Islet precursor cell (in vitro differentiated cells): ENCODE results near the gene ANKH.
A peak's percentile ranks its signal among the peaks of the same experiment; 100 is the strongest.
"Not testable (repeated sequence)": the region's sequence is repeated elsewhere in the genome, so short reads cannot be mapped to it uniquely, and the experiment has no call there.

Source experiments
- DNase-seq: peaks from one replicate; pipeline ENCODE4 v3.0.0-alpha.2; 2018

The ANKH gene

DNA sequence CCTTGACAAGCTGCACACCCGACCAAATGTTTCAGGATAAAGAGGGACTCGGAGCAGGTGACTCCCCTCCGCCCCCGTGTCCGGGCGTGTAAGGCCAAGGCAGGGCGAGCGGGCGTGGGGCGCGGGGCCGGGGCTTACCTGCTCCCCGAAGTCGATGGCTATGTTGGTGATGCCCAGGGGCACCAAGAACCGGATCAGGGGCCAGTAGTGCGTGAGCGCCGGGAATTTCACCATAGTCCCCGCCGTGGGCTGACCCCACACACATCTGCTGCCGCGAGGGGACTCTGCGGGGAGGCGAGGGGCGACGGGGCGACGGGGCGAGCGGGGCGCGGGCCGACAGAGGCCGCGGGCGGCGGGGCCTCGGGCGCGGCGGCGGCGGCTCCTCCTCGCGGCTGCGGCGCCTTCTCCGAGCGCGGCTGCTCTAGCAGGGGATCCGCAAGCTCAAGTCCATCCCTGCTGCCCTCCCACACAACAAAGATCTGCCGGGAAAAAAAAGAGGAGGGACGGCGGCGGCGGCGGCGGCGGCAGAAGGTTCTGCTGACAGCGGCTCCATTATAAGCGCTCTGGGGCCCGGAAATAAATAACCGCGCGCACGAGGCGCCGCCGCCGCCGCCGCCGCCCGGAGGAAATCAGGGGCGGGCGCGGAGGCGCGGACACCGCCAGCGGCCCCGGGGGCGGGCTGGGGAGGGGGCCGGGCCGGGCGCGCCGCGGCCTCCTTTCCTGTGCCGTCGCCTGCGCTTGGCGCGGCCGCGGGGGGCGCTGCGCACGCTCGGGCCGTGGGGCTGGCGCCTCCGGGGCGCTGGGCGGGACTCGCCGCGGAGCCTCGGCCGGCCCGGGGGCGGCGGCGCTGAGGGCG lies at the start of gene ANKH:
Gene ANKH (minus strand): TSS at position 565 of the 856 bp plus-strand sequence. CDS start 331 bp downstream, at position 234.
- peak; percentile 89 for DNase-seq

GRCh38 chr5:14920121-14920520 lies 48.5 kb upstream of the ANKH start:
- DNase-seq, result no peak

DNA sequence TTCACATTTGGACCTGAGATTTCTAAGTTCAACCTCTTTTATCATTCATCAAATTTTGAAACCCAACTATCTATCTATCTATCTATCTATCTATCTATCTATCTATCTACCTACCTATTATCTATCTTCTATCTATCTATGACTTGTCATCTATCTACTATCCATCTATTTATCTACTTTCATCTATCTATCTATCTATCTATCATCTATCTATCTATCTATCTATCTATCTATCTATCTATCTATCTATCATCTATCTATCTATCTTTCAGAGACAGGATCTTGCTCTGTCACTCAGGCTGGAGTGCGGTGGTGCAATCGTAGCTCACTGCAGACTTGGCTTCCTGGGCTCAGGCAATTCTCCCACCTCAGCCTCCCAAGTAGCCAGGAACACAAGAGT lies 47.5 kb upstream of the ANKH start:
- not testable (repeated sequence) for DNase-seq

DNA sequence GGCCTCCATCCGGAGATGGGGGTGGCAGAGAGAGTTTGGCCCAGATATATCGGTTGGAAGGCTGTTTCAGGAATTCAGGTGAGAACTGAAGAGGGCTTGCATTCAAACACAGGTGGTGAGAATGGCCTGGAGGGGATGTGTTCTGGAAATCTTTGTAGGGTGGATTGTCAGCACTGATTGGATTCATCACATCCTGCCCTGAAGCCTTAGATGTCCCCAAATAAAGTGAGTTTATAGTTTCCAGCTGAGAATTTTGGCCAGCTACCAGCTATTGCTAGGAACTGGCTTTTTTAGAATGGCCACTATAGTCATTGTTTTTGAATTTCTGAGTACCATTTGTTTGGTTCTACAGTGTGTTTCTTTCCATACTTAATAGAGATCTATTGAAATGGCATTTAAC lies 46.1 kb upstream of the ANKH start:
- DNase-seq, result no peak

- no peak for DNase-seq
These were observed 43.8 kb upstream of the ANKH start for GRCh38 chr5:14915291-14915952.

- DNase-seq, result no peak
These were observed 43.2 kb upstream of the ANKH start for GRCh38 chr5:14914623-14915260.

DNA sequence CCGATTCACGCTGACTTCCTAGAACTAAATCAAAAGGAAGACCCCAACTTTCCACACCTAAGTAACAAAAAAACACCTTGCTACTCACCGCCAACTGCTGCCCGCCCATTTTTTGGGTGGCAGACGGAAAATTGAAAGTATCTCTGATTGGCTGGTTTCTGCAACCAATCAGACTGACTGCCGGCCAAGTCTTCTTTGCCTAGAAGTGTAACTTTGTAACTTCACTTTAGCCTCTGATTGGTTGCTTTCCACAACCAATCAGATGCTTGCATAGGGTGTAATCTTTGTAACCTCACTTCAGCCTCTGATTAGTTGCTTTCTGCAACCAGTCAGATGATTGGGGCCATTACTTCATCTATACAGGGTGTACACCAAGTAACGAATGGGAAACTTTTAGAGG lies 42.6 kb upstream of the ANKH start:
- DNase-seq, result no peak

DNA sequence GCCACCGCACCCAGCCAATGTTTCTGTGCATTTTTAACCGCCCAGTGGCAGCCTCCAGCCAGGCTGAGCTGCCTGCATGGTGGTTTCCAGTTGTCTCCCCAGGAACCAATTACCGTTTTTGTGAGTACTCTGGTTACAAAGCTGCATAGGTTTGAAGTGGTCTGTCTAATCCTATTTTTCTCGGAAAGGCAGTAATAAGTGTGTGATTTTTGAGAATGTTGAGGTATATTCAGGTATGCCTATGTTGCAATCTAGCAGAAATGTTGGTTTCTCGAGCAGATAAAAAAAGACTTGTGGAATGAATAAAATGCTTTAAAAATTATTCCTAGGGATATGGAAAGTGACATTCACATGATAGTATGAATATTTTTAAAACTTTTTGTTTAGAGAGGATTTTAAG lies 41.5 kb upstream of the ANKH start:
- no peak for DNase-seq

DNA sequence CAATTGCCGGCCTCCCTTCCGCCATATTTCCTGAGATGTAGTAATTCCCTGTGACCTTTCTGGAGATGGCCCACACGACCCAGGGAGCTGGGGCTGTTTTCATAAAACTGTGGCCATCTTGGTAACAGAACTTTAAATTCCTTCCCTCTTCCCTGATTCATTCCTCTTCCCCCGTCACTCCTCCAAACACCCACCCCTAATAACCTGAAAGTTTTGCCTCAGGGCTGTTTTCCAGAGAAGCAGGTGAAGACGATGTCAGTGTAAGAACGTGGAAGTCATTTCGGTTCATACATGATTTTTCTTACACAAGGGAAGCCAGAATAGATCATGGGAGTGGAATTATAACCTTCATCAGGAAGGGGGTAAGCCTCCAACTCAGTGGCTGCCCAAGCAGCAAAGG lies 40.6 kb upstream of the ANKH start:
- no peak for DNase-seq

GRCh38 chr5:14909369-14909768 lies 37.8 kb upstream of the ANKH start:
- DNase-seq, result no peak

DNA sequence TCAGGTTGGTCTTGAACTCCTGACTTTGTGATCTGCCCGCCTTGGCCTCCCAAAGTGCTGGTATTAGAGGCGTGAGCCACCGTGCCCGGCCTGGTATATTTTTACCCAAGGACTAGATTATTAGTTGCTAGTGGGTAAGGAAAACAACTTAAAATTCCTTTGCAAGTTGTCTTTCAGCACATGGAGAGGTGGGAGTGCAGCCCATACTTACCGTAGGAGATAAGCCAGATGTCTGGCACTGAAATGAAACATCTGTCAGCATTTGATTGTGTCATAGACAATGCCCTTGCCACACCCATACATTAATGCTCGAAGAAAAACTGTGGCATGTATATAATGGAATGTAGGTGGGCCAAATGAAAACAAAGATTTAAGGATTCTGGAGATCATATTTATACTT lies 36.6 kb upstream of the ANKH start:
- no peak for DNase-seq

DNA sequence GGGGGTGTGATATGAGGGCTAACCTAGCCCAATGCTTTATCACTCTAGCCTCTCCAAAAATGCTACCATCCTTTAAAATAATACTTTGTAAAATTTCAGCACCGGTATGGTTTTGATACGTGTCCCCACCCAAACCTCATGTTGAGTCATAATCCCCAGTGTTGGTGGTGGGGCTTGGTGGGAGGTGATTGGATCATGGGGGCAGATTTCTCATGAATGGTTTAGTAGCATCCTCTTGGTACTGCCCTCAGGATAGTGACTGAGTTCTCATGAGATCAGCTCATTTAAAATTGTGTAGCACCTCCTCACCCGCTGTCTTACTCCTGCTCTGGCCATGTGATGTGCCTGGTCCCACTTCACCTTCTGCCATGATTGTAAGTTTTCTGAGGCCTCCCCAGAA lies 35.0 kb upstream of the ANKH start:
- DNase-seq, result no peak

GRCh38 chr5:14902826-14903560 lies 31.4 kb upstream of the ANKH start:
- no peak for DNase-seq

DNA sequence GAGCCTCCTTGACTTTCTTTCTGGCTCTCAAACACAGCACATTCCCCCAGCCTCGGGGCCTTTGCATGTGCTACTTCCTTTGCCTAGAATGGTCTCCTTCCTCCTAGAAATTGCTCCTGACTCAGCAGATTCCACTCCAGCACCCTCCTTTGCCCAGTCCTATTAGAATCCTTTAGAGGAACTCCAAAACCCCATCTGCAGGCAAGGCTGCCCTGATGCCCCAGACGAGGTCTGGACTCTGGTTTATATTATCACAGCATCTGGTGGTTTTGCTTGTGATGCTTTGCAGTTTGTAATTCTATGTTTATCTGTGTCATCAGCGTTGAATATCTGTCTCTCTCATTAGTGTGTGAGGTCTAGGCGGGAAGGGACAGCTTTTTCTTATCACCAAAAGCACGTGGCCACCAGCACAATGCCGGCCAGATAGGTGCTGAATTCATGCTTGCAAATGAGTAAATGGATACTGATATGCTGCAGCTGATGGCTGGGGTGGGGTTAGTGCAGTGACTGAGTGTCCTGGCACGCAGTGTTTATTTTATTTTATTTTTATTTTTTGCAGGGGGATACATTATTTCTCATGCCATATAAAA lies 30.0 kb upstream of the ANKH start:
- peak; percentile 63 for DNase-seq

DNA sequence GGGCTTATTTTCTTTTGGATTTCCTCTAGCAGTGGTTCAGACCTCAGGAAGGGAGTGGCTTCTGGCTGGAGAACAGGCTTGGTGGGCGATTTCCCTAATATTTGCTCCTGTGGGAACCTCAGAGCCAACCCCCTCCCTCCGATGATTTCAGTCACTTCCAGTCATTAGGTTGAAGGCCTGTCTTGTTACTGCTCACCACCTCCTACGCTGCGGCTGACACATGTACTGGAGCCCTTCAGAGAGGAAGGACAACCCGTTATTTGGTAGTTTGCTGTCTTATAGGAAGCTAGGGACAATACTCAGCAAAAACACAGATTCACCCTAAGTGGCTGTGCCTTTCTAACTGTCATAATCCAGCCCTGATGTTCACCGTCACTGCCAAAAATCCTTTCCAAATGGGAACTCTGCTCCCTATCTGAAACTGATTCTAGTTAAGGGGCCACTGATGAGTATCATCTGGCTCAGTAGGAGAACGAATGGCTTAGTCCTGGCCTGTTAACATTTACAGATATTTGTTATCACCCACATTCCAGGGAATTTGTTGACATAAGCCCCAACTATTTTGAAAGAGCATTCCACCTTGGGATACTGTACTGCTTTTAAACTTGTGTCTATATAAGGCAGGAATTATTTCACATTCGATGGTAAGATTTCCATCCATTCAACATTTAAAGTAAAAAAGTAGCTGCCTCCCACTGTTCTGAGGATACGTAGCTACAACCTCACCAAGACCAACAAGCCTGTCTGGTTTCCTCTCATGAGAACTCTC lies 29.3 kb upstream of the ANKH start:
- no peak for DNase-seq

DNA sequence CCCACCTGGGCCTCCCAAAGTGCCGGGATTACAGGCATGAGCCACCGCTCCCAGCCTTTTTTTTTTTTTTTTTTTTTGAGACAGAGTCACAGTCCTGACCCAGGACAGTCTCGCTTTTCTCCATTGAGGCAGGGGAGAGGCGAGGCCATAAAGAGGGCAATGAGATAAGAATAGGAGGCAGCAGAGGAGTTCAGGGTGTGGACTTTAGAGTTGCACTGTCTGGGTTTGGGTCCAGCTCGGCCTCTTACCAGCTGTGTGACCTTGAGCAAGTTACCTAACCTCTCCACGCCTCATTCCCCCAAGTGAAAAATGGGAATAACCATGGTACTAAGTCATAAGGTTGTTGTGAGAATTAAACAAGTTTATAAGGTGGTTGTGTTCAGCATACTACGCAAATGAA lies 24.6 kb upstream of the ANKH start:
- DNase-seq, result no peak

- no peak for DNase-seq
These were observed 23.7 kb upstream of the ANKH start for GRCh38 chr5:14895301-14895700.

- DNase-seq, result no peak
These were observed 23.2 kb upstream of the ANKH start for GRCh38 chr5:14894748-14895147.

GRCh38 chr5:14893381-14893780 lies 21.8 kb upstream of the ANKH start:
- DNase-seq, result no peak

DNA sequence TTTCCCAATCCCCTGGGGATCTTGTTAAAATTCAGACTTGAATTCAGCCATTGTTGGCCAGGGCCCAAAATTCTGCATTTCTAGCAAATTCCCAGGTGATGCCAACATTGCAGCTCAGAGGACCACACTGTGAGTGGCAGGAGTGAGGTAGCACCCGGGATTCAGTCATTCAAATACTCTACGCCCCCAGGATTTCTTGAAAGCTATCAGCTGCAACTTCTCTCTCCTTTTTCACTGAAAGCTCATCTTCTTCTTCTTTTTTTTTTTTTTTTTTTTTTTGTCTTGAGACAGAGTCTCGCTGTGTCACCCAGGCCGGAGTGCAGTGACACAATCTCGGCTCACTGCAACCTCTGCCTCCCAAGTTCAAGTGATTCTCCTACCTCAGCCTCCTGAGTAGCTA lies 19.3 kb upstream of the ANKH start:
- DNase-seq, result no peak

GRCh38 chr5:14884062-14884612 lies 12.6 kb upstream of the ANKH start:
- no peak for DNase-seq
